ENCODE results near the gene CD84. TPM values are rescaled to one million over a fixed set of nuclear protein-coding genes. Genes with fewer than 3 reads are reported as not detected.
"Not testable (repeated sequence)": the region's sequence is repeated elsewhere in the genome, so short reads cannot be mapped to it uniquely, and the experiment has no call there.

The CD84 gene
- total RNA-seq, 1 experiment from 2014 or later, result not detected

GRCh38 chr1:160560045-160560705 lies 19.1 kb downstream of the CD84 start:
- Histone ChIP-seq H3K4me2 (ENCODE audit: low read length) (no peak overlapping the region), H3K9ac (ENCODE audit: low read length) (no peak overlapping the region), H3K79me2 (ENCODE audit: low read length) (no peaks in the 10 kb centered on the region), H3K4me1 (ENCODE audit: insufficient read depth, low read length) (no peaks in the 10 kb centered on the region), H3K9me2 (replicated peaks; ENCODE audit: low read length) (no peaks in the 10 kb centered on the region), H3K36me3 (ENCODE audit: low read depth, low read length) (no peaks in the 10 kb centered on the region), H3K4me3 (ENCODE audit: low read length) (no peak overlapping the region), H3F3A (ENCODE audit: low read length, unreplicated experiment) (no peaks in the 10 kb centered on the region), H3K27ac (ENCODE audit: low read length) (no peak overlapping the region), H4K20me1 (ENCODE audit: low read length) (no peaks in the 10 kb centered on the region), H2AFZ (ENCODE audit: low read length) (no peak overlapping the region), H3K9me3 (ENCODE audit: low read length) (no peaks in the 10 kb centered on the region), H3K27me3 (ENCODE audit: low read length) (peaks cover 61% of the 10 kb centered on the region)
- no peak for DNase-seq
- ATAC-seq, result no peak
- POLR2A ChIA-PET (ENCODE audit: unreplicated experiment), result no interaction called here
- CTCF ChIA-PET, result no interaction called here
- intact Hi-C loops (cut with micrococcal nuclease), result no loop called here
- no peak for TF ChIP-seq EZH2 (IDR thresholded peaks at IDR 0.05; ENCODE audit: low read length, unreplicated experiment)
- no peak for TF ChIP-seq EZH2phosphoT487 (IDR thresholded peaks at IDR 0.05; ENCODE audit: borderline replicate concordance, low read length)
- TF ChIP-seq CTCF (conservative IDR thresholded peaks at IDR 0.05; ENCODE audit: low read depth, low read length), result no peak
- no TSS peak for BruUV-seq (replicated peaks)

- H3K9me2 ChIP-seq (replicated peaks; ENCODE audit: low read length); H3K9me3 ChIP-seq (ENCODE audit: low read length); H3K27ac ChIP-seq (ENCODE audit: low read length); H3K79me2 ChIP-seq (ENCODE audit: low read length); CTCF ChIA-PET; H2AFZ ChIP-seq (ENCODE audit: low read length); H3K9ac ChIP-seq (ENCODE audit: low read length); H3K4me1 ChIP-seq (ENCODE audit: insufficient read depth, low read length); intact Hi-C loops (cut with micrococcal nuclease); H3F3A ChIP-seq (ENCODE audit: low read length, unreplicated experiment); DNase-seq; H3K36me3 ChIP-seq (ENCODE audit: low read depth, low read length); H3K4me2 ChIP-seq (ENCODE audit: low read length); BruUV-seq (replicated peaks); POLR2A ChIA-PET (ENCODE audit: unreplicated experiment); H4K20me1 ChIP-seq (ENCODE audit: low read length); H3K4me3 ChIP-seq (ENCODE audit: low read length); ATAC-seq: not testable (repeated sequence)
- peaks cover 56% of the 10 kb centered on the region for H3K27me3 ChIP-seq (ENCODE audit: low read length)
These were observed 19.9 kb downstream of the CD84 start for GRCh38 chr1:160559437-160559836.

DNA sequence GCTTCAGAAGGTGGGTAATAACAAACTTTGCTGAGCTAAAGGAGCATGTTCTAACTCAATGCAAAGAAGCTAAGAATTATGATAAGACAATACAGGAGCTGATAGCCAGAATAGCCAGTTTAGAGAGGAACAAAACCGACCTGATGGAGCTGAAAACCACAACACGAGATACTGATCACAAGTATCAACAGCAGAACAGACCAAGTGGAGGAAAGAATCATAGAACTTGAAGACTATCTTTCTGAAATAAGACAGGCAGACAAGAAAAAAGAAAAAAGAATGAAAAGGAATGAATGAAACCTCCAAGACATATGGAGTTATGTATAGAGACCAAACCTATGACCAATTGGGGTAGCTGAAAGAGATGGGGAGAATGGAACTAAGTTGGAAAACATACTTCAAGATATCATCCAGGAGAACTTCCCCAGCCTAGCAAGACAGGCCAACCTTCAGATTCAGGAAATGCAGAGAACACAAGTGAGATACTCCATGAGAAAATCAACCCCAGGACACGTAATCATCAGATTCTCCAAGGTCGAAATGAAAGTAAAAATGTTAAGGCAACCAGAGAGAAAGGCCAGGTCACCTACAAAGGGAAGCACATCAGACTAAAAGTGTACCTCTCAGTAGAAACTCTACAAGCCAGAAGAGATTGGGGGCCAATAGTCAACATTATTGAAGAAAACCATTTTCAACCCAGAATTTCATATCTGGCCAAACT lies 20.5 kb downstream of the CD84 start:
- intact Hi-C loops (cut with micrococcal nuclease), result no loop called here
- no TSS peak for BruUV-seq (replicated peaks)
- Histone ChIP-seq H3K36me3 (ENCODE audit: low read depth, low read length) (no peaks in the 10 kb centered on the region), H3F3A (ENCODE audit: low read length, unreplicated experiment) (no peaks in the 10 kb centered on the region), H3K4me2 (ENCODE audit: low read length) (no peak overlapping the region), H3K4me3 (ENCODE audit: low read length) (no peak overlapping the region), H2AFZ (ENCODE audit: low read length) (no peak overlapping the region), H3K9ac (ENCODE audit: low read length) (no peak overlapping the region), H3K27me3 (ENCODE audit: low read length) (peaks cover 57% of the 10 kb centered on the region), H3K9me2 (replicated peaks; ENCODE audit: low read length) (no peaks in the 10 kb centered on the region), H3K9me3 (ENCODE audit: low read length) (no peaks in the 10 kb centered on the region), H4K20me1 (ENCODE audit: low read length) (no peaks in the 10 kb centered on the region), H3K79me2 (ENCODE audit: low read length) (no peaks in the 10 kb centered on the region), H3K27ac (ENCODE audit: low read length) (no peak overlapping the region), H3K4me1 (ENCODE audit: insufficient read depth, low read length) (no peaks in the 10 kb centered on the region)
- POLR2A ChIA-PET (ENCODE audit: unreplicated experiment), result no interaction called here
- TF ChIP-seq EZH2 (IDR thresholded peaks at IDR 0.05; ENCODE audit: low read length, unreplicated experiment), result no peak
- no peak for TF ChIP-seq EZH2phosphoT487 (IDR thresholded peaks at IDR 0.05; ENCODE audit: borderline replicate concordance, low read length)
- TF ChIP-seq CTCF (conservative IDR thresholded peaks at IDR 0.05; ENCODE audit: low read depth, low read length), result no peak
- CTCF ChIA-PET, result no interaction called here
- ATAC-seq (no peak), DNase-seq (no peak)

All from PC-3 (cell line).